HG02588 (cell line): ENCODE data around the gene SH3TC2.

Source experiments
- ATAC-seq: cut with Tn5 transposase; IDR thresholded peaks from one replicate; pipeline ENCODE4 v1.9.1; 2021; ENCODE audit warnings: mild to moderate bottlenecking, moderate library complexity; ENCODE audit not compliant: unreplicated experiment

Gene SH3TC2

GRCh38 chr5:149002761-149003689, 59.8 kb downstream of the SH3TC2 start:
- no peak for ATAC-seq

GRCh38 chr5:149002053-149002452, 60.8 kb downstream of the SH3TC2 start:
- ATAC-seq = no peak

DNA sequence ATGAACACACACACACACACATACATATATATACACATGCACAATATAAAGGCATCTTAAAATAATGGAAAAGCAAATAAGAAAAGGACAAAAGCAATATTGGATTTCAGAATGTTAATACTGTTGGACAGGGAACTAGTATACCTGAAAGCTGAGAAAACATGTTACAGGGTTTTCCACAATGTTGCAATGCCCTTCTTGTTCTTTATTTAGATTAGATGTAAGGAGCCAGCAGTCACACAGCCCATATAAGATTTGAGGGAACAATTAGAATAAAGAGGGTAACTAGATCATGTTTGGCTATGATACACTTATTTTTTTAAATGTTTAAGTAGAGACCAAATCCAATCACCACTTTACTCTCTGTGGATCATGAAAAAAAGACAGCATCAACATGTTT, 61.7 kb downstream of the SH3TC2 start:
- ATAC-seq = no peak

DNA sequence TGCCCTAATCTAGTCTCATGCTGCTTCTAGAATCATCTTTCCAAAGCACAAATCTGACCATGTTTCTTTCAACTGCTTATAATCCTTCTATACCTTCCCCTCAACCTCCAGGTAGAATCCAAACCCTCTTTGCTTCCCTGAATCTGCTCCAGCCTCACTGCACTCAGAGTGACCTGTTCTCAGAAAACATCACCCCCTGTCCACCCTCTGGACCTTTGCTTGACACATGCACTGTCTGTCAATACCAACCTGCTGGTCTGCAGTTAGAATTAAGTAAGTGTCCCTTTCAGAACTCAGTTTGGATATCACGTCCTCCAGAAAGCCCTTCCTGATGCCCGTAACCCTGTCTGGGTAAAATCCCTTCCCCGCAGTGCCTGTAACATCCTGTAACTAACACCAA, 63.1 kb downstream of the SH3TC2 start:
- no peak for ATAC-seq

DNA sequence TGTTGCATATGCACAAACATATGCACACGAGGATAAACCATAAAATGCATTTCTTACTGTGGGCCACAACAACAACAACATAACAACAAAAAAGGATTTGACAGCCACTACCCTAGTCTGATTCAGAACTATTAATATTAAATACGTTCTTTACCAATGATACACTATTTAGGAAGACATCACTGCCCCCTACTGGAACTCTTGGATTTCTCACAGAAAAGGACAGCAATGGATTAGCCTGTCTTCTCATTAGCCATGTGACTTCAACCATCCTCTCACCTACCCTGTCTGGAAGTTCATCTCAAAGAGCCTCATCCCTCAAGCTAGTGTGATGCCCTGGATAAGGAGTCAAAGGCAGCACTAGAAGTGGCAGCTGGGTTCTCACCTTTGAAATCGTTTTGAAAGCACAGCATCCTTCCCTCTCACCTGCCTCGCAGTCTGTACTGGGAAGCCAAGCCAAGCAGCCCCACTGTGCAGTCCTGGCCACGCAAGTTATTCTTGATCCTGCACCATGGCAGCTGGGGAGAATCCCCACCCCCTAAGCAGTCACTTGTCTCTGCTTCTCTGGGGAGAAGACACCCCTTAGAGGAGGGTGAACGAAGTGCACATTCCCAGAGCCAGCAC, 64.6 kb downstream of the SH3TC2 start:
- ATAC-seq = no peak

- ATAC-seq = no peak
Measured at GRCh38 chr5:148996270-148996669, 66.6 kb downstream of the SH3TC2 start.

DNA sequence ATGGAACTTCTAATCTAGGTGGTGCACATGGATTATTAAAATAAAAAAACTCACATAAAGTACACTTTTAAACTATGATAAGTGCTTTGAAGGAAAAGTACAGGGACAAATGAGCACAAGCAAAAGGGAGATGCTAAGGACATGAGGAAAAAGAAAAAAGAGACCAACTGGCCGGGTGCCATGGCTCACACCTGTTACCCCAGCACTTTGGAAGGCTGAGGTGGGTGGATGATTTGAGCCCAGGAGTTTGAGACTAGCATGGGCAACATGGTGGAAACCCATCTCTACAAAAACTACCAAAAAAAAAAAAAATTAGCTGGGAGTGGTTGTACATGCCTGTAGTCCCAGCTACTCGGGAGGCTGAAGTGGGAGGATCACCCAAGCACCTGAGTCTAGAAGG, 67.1 kb downstream of the SH3TC2 start:
- ATAC-seq = no peak

- ATAC-seq = no peak
Measured at GRCh38 chr5:148993283-148993936, 69.5 kb downstream of the SH3TC2 start.

DNA sequence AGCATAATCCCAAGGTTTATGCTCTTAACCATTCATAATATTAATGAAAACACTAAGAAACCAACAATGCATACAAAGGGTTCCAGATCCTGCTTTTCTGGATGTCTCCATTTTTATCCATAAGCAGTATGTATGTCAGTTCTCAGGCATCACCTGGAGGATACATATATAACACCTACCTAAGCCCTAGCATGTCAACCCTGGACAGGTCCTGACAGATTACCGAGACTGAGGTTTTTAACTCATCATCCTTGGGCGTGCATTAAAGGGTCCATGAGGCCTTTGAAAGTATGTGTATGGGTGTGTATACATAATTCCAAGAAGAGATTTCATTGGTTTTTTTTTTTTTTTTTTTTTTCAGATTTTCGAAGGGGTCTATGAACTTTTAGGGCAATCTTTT, 70.6 kb downstream of the SH3TC2 start:
- ATAC-seq = no peak

GRCh38 chr5:148991566-148991965, 71.3 kb downstream of the SH3TC2 start:
- ATAC-seq = no peak

DNA sequence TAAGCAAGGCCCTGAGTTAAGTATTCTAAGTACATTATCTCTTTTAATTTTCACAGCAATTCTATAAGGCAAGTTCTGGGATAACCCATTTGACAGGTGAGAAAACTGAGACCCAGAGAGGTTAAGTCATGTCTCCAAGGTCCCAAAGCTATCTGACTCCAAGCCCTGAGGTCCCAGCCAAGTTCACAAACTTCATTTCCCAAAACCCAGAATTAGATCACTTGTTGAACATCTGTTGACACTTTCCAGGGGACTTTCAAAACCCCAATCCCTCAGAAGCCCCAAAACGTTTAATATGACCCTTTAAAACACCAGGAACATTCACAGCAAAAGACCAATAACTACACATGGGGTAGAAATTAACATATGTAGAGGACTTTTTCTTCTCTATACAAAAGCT, 72.0 kb downstream of the SH3TC2 start:
- no peak for ATAC-seq

DNA sequence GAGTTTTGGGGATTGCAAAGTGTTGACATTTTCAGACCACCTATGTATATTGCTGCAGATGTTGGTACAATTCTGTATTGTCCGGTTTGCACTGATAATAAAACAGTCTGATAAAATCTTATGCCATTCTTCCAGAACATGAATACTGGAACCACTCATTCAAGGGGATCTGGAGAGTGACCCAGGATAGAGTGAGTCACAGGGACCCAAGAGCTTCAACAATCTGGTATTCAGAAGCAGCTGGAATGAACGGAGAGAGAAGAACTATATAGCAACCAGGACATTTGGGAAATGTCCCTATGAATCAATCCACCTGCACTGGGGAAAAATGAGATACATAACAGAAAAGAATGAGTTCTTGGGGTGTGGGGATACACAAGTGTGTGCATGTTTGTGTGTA, 73.3 kb downstream of the SH3TC2 start:
- ATAC-seq = no peak

DNA sequence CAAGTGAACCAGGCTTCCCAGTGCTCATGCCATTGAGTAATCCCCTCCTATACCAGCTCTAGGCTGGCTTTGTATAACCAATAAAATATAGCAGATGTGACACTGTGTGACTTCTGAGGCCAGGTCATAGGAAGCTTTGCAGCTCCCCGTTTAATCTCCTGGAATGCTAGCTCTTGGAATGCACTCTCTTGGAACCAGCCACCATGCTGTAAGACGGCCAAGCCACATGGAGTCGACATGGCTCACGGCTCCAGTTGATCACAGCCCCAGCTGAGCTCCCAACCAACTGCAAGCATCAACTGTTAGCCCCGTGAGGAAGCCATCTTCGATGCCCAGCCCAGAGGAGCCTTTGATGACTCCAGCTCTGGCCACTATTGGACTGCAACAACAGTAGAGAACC, 74.5 kb downstream of the SH3TC2 start:
- no peak for ATAC-seq

DNA sequence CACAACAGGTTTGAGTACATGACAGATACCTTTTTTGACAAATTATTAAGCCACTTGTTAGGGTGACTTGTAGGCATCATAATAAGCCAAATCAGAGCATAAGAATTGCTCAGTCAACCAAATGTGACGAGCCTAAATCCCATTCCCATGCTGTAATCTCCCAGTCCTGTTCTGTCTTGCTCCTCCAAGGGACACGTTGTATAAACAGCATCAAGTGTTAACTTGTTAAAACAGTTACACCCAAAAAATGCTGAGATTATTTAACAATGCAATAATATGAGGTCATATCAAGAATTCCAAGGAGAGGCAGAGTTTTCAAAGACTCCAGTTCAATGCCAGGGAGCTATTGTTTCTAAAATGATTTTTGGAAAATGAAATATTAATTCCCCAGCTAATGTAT, 76.2 kb downstream of the SH3TC2 start:
- no peak for ATAC-seq

- ATAC-seq = no peak
Measured at GRCh38 chr5:148984345-148984744, 78.5 kb downstream of the SH3TC2 start.

- ATAC-seq = no peak
Measured at GRCh38 chr5:148981353-148981752, 81.5 kb downstream of the SH3TC2 start.

DNA sequence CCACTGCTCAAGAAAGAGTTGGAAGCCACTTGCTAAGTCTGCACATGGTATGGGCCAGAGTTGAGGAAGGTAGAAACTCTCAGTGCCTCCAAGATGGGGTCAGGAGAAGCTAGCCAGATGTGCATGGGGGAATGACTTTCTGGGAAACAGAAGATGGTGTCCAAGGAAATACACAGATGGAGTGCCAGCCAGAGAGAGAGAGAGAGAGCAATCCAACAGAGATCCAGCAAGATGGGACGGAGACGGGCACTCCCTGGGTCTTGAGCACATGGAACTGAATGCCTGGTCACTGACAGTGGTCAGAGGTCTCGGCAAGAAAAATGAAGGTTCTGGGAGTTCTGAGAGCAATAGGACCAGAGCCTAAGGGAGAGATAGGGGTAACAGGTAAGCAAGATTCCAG, 82.1 kb downstream of the SH3TC2 start:
- ATAC-seq = no peak

DNA sequence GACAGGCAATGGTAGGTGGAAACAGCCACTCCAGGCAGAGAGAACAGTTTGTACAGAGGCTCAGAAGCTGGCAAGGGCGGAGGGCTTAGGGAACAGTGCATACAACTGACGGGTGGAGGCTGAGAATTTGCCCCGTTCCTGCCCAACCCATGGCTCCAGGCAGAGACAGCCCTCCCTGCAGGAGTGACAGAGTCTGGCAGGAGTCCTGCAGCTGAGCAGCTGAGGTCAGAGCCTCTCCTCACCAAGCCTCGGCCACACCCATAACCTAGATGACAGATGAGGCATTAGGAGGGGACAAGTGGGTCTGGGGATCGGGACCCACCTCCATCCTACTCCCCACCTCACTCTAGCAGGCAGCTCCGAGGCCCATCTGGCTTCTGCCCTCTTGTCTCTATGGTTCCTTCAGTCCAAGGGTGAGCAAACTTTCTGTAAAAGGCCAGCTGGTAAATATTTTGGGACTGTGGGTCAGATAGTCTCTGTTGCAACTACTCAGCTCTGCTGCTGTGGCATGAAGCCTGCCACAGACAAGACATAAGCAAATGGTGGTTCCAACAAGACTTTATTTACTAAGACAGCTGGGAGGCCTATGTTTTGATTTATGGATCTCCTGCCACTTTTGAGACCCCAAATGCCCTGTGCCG, 83.7 kb downstream of the SH3TC2 start:
- no peak for ATAC-seq

- no peak for ATAC-seq
Measured at GRCh38 chr5:148978370-148979082, 84.3 kb downstream of the SH3TC2 start.

- ATAC-seq = no peak
Measured at GRCh38 chr5:148976569-148977381, 86.1 kb downstream of the SH3TC2 start.
